Fibroblast of lung (primary cell): ENCODE results near the gene ACAD10. TPM values are rescaled to one million over a fixed set of nuclear protein-coding genes. Genes with fewer than 3 reads are reported as not detected.

Source experiments
- DNase-seq, 2 donors: peaks; one replicate each; pipeline versions ENCODE4 v3.0.0 to v3.0.0-alpha.2; 2010; ENCODE audit warnings: low read depth in 2 of 2
- H2AFZ ChIP-seq: 2 replicates; pipeline ENCODE4 v1.5.1; 2012; ENCODE audit warnings: low read length, control low read depth, inconsistent platforms
- H3K27ac ChIP-seq: 2 replicates; pipeline ENCODE4 v1.5.1; 2011; ENCODE audit warnings: low read length, control low read depth; ENCODE audit not compliant: insufficient read depth
- H3K27me3 ChIP-seq: 2 replicates; pipeline ENCODE4 v1.5.1; 2011; ENCODE audit warnings: mild to moderate bottlenecking, low read length; ENCODE audit not compliant: control insufficient read depth, insufficient read depth
- H3K36me3 ChIP-seq: 2 replicates; pipeline ENCODE4 v1.5.1; 2011; ENCODE audit warnings: low read length; ENCODE audit not compliant: control insufficient read depth, insufficient read depth
- H3K4me1 ChIP-seq: 2 replicates; pipeline ENCODE4 v1.5.1; 2011; ENCODE audit warnings: low read length; ENCODE audit not compliant: control insufficient read depth, insufficient read depth; ENCODE audit errors: extremely low read depth
- H3K4me2 ChIP-seq: 2 replicates; pipeline ENCODE4 v1.5.1; 2011; ENCODE audit warnings: low read length, control low read depth; ENCODE audit not compliant: insufficient read depth; ENCODE audit errors: extremely low read depth
- H3K4me3 ChIP-seq, 4 experiments: fragments of 200-600 bp in 1 of 4; sonication (generic) in 1 of 4; replicated peaks in 1 of 4; 2 replicates each; pipeline ENCODE4 v1.5.1; 2011 to 2016; ENCODE audit warnings: low read length in 4 of 4, low read depth in 3 of 4, mild to moderate bottlenecking in 3 of 4, control low read depth in 2 of 4, inconsistent platforms in 1 of 4, mixed read lengths in 1 of 4; ENCODE audit not compliant: insufficient read depth in 1 of 4; ENCODE audit errors: control extremely low read depth in 1 of 4
- H3K79me2 ChIP-seq: 2 replicates; pipeline ENCODE4 v1.5.1; 2012; ENCODE audit warnings: mild to moderate bottlenecking, low read length, inconsistent platforms; ENCODE audit not compliant: control insufficient read depth, insufficient read depth
- H3K9ac ChIP-seq: 2 replicates; pipeline ENCODE4 v1.5.1; 2011; ENCODE audit warnings: mild to moderate bottlenecking, low read length, control low read depth; ENCODE audit not compliant: insufficient read depth
- H3K9me3 ChIP-seq: 2 replicates; pipeline ENCODE4 v1.5.1; 2012; ENCODE audit warnings: low read depth, low read length; ENCODE audit not compliant: control insufficient read depth, insufficient read depth
- H4K20me1 ChIP-seq: 2 replicates; pipeline ENCODE4 v1.5.1; 2011; ENCODE audit warnings: low read length; ENCODE audit not compliant: control insufficient read depth, insufficient read depth; ENCODE audit errors: extremely low read depth
- CTCF ChIP-seq, 2 donors: IDR thresholded peaks in 1 of 2; conservative IDR thresholded peaks in 1 of 2; 1 replicate in 1 of 2; 2 replicates in 1 of 2; pipeline ENCODE4 v1.5.1; 2011 to 2012; ENCODE audit warnings: low read length in 2 of 2, control low read depth in 1 of 2, inconsistent platforms in 1 of 2, low read depth in 1 of 2, mild to moderate bottlenecking in 1 of 2
- EZH2 ChIP-seq: IDR thresholded peaks from 2 replicates; pipeline ENCODE4 v1.5.1; 2012; ENCODE audit warnings: low read length, control low read depth, mild to moderate bottlenecking; ENCODE audit errors: missing control alignments
- polyA plus RNA-seq, 2 donors: library from polyadenylated mRNA; depleted of rRNA in 1 of 2; stranded (reverse) in 1 of 2; unstranded in 1 of 2; fragments of >200 nt; gene quantifications; 2 replicates each; pipeline ENCODE4 v1.2.1, GENCODE V29; 2011 to 2012; ENCODE audit warnings: missing spikeins in 1 of 2
- total RNA-seq: library from RNA; depleted of rRNA; stranded (reverse); fragments of >200 nt; gene quantifications from 2 replicates; pipeline ENCODE4 v1.2.1, GENCODE V29; 2014

ACAD10 gene
- total and polyA plus RNA-seq, 2 donors (not counting 1 experiment from before 2014, with no cell fraction given): 11.2 to 19.8 TPM

DNA sequence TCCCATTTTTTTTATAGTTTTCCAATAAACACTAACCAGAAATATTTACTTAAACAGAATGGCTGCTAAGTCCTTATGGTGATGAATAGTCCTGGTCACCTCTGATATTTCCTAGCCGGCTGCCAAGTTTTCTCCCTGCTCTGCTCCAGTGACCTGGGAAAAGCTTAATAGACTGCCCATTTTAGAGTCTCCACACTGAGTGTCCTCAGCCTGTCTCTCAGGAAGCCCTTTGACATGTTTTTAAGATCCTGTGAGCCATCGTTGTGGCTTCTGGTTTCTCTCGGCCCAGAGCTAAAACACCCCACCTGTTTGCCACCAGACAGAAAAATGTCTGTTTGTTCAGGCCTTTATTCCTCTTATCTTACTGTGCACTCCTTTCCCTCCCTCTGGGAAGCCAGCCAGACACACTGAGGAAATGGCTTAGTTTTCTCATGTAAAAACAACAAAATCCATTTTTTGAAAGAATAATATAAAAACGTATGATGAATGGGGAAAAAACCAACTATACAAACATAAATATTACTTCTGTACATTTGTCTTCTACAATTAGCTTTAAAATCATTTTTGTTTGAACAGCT is 55.5 kb downstream of the ACAD10 start:
- Histone ChIP-seq H3K4me3 (no peak overlapping the region), H3K4me1 (no peaks in the 10 kb centered on the region), H3K36me3 (peaks cover 9% of the 10 kb centered on the region), H3K79me2 (no peaks in the 10 kb centered on the region), H3K4me2 (no peak overlapping the region), H2AFZ (no peak overlapping the region), H4K20me1 (no peaks in the 10 kb centered on the region), H3K27ac (no peak overlapping the region), H3K27me3 (no peaks in the 10 kb centered on the region), H3K9ac (no peak overlapping the region), H3K9me3 (no peaks in the 10 kb centered on the region)
- TF ChIP-seq EZH2 (no peak), CTCF (conservative IDR thresholded peaks at IDR 0.05 in 1 of 2, IDR thresholded peaks at IDR 0.05 in 1 of 2; ENCODE audit: low read depth in 1 of 2, low read length in 2 of 2) (no peak)
- peak in 1 of 2 donors; percentile 40 for DNase-seq

DNA sequence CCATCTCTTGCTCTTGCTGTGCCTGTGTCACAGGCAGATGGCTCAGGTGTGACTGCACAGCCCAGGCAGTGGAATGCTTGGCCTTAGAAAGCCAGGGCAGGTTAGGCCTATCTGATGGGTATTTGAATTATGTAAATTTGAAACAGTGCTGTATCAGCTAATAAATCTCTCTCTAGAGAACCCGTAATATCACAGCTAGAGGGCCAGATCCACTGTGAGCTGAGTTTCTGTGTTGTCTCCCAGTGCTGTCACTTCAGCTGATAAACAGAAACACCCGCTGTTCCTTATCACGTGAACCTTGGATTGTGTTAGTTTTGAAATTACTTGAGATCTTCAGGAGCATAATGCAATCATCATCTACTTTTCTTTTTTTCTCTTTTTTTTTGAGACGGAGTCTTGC is 59.4 kb downstream of the ACAD10 start:
- H3K4me3 ChIP-seq: no peak overlapping the region
- no peak overlapping the region for H3K9ac ChIP-seq
- peaks cover 9% of the 10 kb centered on the region for H3K36me3 ChIP-seq
- no peaks in the 10 kb centered on the region for H3K4me1 ChIP-seq
- no peaks in the 10 kb centered on the region for H3K79me2 ChIP-seq
- no peaks in the 10 kb centered on the region for H3K9me3 ChIP-seq
- no peak for DNase-seq
- no peak overlapping the region for H3K27ac ChIP-seq
- H3K4me2 ChIP-seq: no peak overlapping the region
- no peak overlapping the region for H2AFZ ChIP-seq
- no peak for TF ChIP-seq CTCF (conservative IDR thresholded peaks at IDR 0.05 in 1 of 2, IDR thresholded peaks at IDR 0.05 in 1 of 2; ENCODE audit: low read depth in 1 of 2, low read length in 2 of 2)
- TF ChIP-seq EZH2: no peak
- H3K27me3 ChIP-seq: no peaks in the 10 kb centered on the region
- no peaks in the 10 kb centered on the region for H4K20me1 ChIP-seq

GRCh38 chr12:111747333-111747732 is 61.5 kb downstream of the ACAD10 start:
- H4K20me1 ChIP-seq: no peaks in the 10 kb centered on the region

More at GRCh38 chr12:111747333-111747732, 61.5 kb downstream of the ACAD10 start:
- no peak for DNase-seq
- Histone ChIP-seq H3K79me2 (no peaks in the 10 kb centered on the region), H3K27me3 (no peaks in the 10 kb centered on the region), H3K27ac (no peak overlapping the region), H3K4me3 (no peak overlapping the region), H3K9me3 (no peaks in the 10 kb centered on the region), H3K4me1 (no peaks in the 10 kb centered on the region), H3K9ac (no peak overlapping the region), H3K36me3 (peaks cover 9% of the 10 kb centered on the region), H2AFZ (no peak overlapping the region), H3K4me2 (no peak overlapping the region)
- TF ChIP-seq EZH2 (no peak), CTCF (conservative IDR thresholded peaks at IDR 0.05 in 1 of 2, IDR thresholded peaks at IDR 0.05 in 1 of 2; ENCODE audit: low read depth in 1 of 2, low read length in 2 of 2) (no peak)
